Amniotic stem cell (primary cell): ENCODE data around the gene PABPC3.

ENCODE experiments used
- DNase-seq: peaks from one replicate; lab custom pipeline; 2025; lab: John Stamatoyannopoulos, UW

Gene PABPC3

DNA sequence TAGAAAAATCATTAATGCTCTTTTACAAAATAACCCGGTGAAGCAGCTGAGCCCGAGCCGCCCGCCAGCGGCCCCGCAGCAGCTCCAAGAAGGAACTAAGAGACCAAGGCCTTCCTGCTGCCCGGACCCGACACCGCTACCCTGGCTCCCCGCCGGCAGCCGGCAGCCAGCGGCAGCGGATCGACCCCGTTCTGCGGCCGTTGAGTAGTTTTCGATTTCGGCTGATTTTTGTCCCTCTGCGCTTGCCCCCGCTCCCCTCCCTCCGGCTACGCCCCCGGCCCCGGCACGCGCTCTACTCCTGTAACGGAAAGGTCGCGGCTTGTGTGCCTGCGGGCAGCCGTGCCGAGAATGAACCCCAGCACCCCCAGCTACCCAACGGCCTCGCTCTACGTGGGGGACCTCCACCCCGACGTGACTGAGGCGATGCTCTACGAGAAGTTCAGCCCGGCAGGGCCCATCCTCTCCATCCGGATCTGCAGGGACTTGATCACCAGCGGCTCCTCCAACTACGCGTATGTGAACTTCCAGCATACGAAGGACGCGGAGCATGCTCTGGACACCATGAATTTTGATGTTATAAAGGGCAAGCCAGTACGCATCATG, at the start of gene PABPC3:
Gene PABPC3, plus strand, starts transcription at position 286 of the 603 bp plus-strand sequence. Its CDS starts 63 bp downstream, at position 349.
- DNase-seq: no peak

DNA sequence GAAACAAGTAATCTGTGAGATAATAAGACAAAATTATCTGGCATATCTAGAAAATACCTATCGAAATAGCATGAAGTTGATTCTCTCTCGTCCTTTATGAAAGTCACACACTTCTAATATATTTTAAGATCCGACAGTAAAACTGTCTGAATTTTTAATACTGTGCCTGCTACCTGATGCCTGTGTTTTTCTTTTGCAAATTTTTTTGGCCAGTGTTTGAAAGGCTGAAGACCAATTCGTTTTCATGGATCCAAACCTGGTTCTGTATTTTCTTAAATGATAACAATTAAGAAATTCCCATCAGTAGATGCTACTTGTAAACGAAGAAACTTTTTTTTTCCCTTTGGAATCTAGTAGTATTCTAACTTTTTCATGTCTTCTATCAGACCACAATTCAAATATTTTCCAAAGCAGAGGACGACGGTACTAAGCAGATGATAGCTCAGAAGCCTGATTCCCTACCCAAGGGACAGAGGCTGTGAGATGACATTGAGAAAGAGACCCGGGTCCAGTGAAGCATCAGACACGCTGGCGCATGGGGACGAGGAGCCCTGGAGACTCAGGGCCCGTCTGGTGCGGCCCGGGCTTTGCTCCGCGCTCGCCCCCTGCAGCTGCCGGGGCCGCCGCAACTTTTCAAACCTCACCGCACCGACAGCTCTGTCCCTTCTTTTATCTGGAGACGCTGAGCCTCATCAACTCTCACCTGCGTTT, 49.5 kb upstream of the PABPC3 start:
- no peak for DNase-seq

DNA sequence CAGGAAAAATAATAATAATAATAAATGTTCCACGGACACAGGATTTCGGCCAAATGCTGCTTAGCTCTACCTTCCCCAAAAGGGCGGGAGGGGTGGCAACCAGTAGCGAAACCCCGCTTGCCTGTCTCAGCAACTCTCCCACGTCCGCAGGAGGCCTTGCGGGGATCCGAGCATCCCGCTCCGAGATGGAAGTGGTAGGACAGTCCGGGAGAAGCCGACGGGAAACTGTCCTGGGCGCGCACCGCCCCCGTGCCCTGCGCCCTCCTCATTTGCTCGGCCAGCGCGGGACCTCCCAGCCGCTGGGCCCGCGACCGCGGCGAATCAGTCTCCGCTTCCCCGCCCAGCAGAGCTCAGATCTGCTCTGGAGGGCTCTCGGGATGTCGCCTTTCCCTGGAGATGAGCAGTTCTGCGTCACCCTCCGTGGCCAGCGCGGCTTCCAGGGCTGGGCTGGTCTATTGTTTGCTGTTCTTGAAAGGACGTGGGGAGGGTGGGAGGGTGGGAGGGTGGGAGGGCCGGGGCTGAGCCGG, 48.9 kb upstream of the PABPC3 start:
- DNase-seq: peak; percentile 6

DNA sequence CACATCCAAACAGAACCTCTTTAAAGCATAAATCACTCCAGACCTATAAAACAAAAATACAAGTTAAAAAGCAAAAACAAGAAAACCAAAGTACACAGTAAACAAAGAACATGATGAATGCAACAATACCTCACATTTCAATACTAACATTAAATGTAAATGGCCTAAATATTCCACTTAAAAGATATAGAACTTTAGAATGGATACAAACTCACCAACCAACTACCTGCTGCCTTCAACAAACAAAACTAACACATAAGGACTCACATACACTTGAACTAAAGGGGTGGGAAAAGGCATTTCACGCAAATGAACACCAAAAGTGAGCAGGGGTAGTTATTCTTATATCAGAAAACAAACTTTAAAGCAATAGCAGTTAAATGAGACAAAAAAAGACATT, 44.9 kb upstream of the PABPC3 start:
- no peak for DNase-seq

DNA sequence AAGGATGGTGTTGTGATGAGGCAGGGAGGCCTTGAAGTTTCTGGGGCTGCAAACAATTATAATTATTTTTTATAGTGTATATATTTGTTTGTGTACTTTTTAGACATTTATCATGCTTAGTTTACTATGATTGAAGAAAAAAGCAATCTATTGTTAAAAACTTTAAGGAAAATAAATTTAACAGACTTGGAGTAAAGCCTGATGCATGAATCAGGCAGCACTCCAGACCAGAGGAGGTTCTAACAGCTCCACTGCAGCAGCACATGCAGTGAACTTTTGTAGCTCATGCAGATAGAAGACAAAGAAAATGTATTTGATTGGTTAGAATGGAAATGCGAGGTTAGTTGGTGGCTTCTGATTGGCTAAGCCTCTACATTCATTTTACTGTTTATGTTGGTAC, 36.8 kb upstream of the PABPC3 start:
- no peak for DNase-seq

DNA sequence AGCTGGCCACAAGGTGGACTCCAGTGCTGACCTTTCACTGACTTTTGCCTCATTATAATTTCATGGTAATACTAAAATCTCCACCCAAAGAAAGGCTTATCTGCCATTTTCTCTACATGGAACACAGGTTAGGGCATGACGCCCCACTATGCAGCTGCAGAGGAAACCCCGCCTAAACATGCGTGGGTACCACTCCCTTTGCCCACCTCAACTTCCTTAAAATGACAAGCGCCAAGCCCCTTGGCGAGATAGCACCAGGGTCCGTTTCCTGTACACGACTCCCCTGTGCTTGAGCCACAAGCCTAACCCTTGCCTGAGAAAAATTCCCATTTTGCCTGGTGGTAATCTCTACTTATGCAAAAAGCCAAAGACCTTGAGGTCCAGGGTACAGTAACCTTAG, 36.0 kb upstream of the PABPC3 start:
- no peak for DNase-seq

DNA sequence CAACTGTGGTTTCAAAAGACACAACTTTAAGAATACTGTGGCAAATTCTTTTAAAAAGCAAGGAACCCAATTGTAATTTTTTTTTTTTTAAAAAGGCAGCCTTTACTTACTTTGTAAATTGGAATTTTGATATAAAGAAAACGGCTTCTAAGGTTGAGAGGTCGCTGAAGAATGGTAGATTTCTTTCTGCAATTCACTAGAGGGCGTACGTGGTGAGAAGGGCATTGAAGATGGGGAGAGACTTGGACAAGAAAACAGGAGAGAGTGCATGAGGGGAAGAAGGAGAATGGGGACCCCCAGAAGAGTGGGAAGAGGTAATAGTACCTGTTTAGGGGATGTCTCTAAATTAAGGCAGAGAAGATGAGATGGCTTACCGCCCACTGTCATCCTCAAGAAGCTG, 33.5 kb upstream of the PABPC3 start:
- DNase-seq: no peak

DNA sequence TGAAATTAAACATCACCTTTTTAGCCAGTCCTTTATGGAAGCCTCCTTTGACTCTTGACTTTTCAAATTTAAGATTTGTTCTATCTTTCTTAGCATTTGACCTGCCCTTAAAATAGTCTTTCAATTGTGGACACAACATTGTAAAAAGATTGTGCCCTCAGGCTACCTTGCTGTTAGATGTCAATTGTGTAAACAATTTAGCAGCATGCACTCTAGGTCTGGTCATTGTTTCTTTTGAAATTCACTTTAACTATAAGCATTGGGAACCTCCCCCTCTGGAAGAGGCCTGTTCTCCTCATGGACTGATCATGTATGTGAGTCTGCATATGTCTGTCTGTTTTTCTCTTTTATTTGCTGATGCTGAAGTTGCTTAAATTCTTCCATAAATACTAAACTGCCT, 31.5 kb upstream of the PABPC3 start:
- DNase-seq: no peak

DNA sequence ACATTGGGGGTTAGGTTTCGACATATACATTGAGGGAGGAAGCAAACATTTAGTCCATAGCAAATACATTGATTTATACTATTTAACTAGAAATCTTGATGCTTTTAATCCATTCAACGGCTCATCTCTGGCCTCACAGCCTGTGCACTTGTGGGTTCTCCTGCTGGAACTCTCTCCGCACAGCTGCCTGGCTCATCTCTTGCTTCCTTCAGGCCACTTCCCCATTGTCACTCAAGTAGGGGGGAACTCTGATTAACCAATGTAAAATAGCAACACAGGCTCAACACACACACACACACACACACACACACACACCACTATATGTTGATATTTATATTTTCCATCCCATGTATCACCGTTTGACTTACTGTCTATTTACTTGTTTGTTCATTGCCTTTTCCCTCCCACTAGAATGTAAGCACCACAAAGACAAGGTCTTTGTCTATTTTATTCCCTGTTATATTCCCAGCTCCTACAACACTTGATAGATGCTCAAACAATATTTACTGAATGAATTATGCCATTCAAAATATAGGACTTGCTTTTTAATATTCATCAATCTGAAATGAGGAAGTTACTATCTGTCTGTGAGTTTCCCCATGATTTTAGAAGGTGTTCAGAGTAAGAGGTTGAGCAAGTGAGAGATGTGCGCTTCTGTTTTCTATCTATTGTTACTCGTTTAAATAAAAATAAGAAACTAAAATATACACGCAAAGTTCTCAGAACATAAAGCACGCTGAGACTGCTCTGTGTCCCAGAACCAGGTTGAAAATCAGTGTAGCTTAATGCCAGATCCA, 29.8 kb upstream of the PABPC3 start:
- no peak for DNase-seq

DNA sequence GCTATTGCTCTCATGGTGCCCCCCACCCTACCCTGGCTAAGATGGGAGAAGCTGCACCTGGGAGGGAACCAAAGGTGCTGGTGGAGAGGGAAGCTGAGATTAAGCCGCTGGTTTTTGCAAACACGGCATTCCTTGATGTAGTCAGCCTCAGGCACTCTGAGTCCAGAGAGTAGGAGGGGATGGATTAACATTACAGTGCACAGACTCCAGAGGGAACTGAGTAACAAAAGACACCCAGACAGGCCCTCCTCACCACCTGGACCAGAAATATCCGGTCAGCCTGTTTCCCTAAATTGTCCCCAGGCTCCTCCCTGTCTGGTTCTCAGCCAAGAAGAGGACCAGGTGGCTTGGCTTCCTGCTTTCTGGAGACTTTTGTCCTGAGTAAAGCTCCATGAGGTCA, 28.9 kb upstream of the PABPC3 start:
- no peak for DNase-seq

DNA sequence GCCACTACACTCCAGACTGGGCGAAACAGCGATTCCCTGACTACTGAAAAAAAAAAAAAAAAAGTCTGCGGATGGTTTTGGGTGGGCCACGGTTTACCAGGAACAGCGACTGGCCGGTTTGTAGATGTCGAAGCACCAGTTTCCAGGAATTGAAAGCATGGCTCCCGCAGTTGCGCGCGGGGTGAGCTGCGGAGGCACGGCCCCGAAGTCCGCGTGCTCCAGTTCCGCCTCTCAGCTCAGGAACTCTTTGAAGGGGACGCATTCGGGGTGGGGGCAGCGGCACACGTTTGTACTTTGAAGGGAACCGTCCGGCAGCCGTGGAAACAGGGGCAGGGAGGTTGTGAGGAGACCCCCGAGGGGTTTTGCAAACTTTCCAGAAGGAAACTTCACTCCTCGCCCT, 27.1 kb upstream of the PABPC3 start:
- no peak for DNase-seq

DNA sequence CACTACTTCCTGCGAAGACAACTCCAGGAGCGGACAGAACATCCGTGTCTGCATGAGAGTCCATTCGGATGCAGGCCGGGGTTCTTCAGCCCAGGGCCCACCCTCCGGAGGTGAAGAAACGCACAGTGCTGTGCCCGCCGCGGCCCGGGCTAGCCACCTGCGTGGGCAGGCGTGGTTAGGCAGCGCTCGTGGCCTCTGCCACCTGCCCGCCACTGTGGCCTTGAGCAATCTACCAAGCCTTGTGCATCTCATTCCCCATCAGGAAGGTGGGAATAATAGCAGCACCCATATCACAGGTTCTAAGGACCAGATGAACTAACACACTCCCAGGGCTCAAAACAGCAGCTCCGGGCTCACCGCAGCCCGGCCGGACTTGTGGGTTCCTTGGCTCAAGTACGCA, 26.7 kb upstream of the PABPC3 start:
- no peak for DNase-seq

DNA sequence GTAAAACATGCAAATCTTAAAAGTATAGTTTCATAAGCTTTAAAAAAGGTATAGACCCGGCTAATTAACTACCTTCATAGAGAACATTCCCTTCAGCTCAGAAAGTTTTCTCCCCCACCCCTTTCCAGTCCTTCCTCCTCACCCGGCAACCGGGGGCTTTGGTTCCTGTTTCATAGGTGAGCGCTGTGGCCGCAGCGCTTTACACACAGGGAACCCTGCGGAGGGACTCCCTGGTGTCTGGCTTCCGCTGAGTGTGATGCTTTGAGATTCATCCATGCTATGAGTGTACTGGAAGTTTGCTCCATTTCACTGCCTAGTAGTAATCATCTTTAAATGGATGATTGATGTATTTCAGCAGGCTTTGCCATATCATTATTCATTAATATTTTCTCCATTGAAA, 26.0 kb upstream of the PABPC3 start:
- DNase-seq: no peak

DNA sequence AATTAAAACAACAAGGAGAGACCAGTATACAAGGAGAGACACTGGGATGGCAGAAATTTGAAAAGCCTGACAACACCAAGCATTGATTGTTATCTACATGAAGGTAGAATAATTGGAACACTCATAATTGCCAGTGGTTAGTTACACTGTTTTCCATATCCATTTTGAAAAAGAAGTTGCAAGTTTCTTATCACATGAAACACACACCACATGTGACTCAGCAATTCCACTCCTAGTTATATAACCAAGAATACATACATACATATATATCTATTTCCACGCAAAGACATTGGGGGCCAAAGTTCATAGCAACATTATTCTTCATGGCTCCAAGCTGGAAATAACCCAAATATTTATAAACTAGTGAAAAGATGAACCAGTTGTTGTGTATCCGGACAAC, 15.2 kb upstream of the PABPC3 start:
- DNase-seq: no peak

DNA sequence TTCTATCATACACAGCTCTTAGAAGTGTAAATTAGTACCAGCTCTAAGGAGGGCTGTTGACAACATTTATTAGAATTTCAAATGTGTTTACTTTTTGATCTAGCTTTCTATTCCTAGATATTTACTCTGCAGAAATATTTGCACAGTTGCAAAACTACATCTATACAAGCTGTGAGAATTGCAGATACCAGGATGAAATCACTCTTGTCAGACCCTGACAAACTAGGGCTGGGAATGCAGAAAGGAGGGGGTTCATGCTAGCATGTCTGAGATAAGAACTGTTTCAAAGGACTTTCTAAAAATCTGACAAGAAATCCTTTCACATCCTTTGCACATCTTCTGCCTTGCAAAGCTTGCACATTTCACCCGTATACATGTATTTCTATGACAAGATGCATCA, 11.8 kb upstream of the PABPC3 start:
- DNase-seq: no peak

DNA sequence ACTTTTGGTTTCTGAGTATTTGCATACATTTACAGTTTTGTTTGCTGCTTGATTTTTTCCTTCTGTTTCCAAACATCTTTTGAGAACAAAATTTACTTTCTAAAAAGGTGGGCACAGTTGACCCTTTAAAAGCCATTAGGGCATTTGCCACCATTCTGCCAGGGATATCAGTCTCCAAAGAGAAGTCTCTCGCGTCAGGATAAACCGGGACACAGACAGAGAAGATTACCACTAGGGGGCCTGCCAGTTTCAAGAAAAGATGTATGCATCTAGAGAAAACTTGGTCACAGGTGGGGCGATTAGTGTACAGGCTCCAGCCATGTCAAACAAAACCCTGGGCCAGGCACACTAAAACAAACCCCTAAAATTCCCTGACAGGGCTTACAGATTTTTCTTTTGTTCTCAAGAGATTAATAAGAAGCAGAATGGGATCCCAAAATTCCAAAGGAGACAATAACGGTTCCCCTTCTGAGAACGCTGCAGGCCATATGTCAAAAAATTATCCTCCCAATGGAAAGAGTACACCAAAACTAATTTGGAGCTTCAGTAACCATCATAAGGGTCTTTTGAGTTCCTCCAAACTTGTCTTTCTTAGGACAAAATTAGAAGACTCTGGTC, 10.7 kb upstream of the PABPC3 start:
- DNase-seq: peak; percentile 46

DNA sequence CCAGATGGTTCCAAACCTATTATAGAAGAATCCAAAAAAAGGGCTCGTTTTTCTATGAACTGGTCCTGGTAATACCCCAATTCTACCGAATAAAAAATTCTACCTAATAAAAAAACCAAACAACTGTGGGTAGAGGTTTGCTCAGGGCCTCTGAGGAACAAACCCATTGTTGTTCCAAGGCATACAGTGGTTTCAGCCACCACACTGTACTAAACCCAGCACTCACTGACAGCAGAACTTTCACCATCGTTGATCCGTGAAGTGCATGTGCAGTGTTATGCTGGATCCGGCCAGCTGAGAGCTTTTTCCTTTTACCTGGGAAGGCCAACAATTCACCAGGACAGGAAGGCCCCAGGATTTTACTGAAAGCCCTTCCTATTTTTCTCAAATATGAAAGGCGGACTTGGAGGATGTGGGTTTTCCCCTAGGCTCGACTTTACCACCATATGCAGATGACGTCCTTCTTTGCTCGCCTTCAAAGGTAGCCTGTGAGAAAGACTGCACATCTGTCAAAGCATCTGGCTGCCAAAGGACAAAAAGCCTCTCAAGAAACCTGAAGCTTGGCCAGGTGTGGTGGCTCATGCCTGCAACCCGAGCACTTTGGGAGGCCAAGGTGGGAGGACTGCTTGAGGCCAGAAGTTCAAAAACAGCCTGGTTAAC, 7.2 kb upstream of the PABPC3 start:
- DNase-seq: no peak

DNA sequence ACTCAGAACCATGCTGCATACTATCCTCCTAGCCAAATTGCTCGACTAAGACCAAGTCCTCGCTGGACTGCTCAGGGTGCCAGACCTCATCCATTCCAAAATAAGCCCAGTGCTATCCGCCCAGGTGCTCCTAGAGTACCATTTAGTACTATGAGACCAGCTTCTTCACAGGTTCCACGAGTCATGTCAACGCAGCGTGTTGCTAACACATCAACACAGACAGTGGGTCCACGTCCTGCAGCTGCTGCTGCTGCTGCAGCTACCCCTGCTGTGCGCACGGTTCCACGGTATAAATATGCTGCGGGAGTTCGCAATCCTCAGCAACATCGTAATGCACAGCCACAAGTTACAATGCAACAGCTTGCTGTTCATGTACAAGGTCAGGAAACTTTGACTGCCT, 1.5 kb downstream of the PABPC3 start:
- no peak for DNase-seq

DNA sequence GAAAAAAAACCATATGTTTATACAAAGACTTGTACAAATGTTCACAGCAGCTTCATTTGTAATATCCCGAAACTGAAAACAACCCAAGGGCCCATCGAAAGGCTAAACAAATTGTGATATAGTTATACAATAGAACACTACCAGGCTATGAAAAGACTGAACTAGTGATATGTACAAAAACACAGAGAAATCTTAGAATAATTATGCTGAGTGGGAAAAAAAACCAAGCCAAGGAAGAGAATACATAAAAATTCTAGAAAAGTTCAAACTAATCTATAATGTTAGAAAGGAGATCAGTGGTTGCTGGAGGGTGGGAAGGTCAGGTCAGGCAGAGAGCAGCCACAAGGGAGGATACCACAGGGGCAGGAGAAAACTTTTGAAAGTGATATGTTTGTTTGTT, 7.8 kb downstream of the PABPC3 start:
- no peak for DNase-seq

DNA sequence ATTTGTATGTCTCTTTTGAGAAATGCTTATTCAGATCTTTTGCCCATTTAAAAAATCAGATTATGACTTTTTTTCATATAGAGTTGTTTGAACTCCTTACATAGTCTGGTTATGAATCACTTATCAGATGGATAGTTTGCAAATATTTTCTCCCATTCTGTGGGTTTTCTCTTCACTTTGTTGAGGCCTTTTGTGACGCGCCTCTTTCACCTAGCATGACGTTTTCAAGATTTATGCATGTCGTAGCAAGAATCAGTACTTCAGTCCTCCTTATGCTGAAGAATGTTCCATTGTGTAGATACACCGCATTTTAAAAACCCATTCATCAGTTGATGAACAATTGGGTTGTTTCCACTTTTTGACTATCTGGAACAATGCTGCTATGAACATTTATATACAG, 13.4 kb downstream of the PABPC3 start:
- no peak for DNase-seq

DNA sequence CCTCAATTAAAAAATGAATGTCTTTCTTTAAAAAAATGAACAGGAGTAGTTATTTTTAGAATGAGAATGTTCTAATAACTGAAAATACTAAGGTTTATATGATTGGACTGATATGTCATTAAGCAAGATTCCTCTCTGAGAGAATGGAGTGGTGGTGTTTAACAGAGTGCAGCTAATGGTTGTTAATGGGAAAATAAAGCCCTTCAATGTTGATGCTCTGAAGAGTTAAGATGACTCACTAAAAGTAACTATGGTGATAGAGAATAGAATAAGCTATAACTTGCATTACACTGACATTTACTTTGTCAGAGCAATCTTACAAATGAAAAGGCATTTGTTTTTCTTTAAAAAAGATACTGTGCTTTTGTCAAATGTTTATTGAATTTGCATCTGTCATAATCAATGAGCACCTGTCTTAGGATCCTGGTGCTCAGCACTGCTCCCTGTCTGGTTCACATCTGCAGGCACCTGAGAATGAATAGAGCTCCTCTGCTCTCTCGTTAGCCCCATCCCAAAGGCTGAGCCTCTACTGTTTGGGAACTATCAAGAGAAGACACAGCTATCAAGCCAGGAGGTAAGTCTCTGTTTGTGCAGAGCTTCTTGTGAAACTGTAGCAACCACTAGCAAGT, 15.1 kb downstream of the PABPC3 start:
- DNase-seq: no peak

DNA sequence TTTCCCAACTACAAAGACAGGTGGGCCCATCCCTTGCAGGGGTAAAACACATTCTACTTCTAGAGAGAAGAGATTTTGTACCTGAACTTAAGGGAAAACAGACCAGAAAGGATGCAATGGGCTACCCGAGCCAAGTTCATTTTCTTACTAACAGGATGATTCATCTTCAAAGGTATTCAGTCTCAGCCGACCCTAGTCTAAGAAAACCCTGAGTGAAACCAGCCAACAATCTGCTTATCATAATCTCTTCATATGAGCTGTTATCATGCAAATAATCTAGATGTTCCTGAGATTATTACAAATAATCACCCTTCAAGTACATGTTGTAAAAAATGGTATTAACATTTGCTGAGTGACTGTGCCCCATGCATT, 15.6 kb downstream of the PABPC3 start:
- no peak for DNase-seq
